VCaP (cell line): ENCODE data around the gene HNRNPA3.

Experiments
- H3K27ac ChIP-seq: fragments of 450-650 bp; 2 replicates; pipeline ENCODE4 v1.5.1; 2017
- TF ChIP-seq, protein P1 (sequence below): fragments of 450-650 bp; conservative IDR thresholded peaks from 2 replicates; pipeline ENCODE4 v1.5.1; 2017; ENCODE audit warnings: mild to moderate bottlenecking, moderate library complexity

Gene HNRNPA3

DNA sequence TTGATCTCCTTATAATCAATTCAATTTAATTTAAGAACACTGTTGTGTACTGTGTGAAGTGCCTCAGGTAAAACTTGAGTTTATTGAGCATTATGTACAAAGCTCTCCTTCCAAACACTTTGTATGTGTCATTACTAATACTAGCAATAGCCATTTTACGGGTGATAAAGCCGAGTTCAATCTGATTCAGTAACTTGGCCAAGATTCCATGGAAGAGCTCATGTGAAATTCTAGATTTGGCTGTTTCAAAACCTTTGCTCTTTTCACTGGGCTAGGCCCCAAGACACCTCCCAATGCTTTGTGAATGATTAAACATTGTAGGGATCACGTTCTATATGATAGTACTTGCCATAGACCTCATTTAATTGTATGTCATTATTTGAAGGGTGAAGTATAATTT lies 60.8 kb downstream of the HNRNPA3 start:
- TF ChIP-seq, protein P1, sequence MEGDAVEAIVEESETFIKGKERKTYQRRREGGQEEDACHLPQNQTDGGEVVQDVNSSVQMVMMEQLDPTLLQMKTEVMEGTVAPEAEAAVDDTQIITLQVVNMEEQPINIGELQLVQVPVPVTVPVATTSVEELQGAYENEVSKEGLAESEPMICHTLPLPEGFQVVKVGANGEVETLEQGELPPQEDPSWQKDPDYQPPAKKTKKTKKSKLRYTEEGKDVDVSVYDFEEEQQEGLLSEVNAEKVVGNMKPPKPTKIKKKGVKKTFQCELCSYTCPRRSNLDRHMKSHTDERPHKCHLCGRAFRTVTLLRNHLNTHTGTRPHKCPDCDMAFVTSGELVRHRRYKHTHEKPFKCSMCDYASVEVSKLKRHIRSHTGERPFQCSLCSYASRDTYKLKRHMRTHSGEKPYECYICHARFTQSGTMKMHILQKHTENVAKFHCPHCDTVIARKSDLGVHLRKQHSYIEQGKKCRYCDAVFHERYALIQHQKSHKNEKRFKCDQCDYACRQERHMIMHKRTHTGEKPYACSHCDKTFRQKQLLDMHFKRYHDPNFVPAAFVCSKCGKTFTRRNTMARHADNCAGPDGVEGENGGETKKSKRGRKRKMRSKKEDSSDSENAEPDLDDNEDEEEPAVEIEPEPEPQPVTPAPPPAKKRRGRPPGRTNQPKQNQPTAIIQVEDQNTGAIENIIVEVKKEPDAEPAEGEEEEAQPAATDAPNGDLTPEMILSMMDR, result no peak
- no peak overlapping the region for H3K27ac ChIP-seq
